ENCODE results near the gene MUCL3. TPM values are rescaled to one million over a fixed set of nuclear protein-coding genes. Genes with fewer than 3 reads are reported as not detected.

The MUCL3 gene
- total and polyA plus RNA-seq, 2 of the 8 experiments (the other 6 are each of a cell fraction or from before 2014, with no cell fraction given), result 0.15 to 0.37 TPM

- 85% methylated on average over 6 of the region's 6 CpGs; no CpG with 5 or more reads in 1 of the 2 experiments for WGBS, 2 experiments (ENCODE audit: extremely low coverage in 1 of 2, insufficient coverage in 1 of 2, insufficient read length in 1 of 2, insufficient replicate concordance in 2 of 2, low coverage in 1 of 2, low lambda C conversion rate in 2 of 2, missing lambda C conversion rate in 1 of 2)
- Histone ChIP-seq H3K14ac (ENCODE audit: insufficient read length) (no peak overlapping the region), H2BK15ac (ENCODE audit: low read length) (no peak overlapping the region), H3K4me3 (ENCODE audit: extremely low read depth in 1 of 4, insufficient read depth in 2 of 4, low read depth in 3 of 4, low read length in 4 of 4) (no peak overlapping the region), H3K4ac (replicated peaks; ENCODE audit: insufficient read length, low read depth, low read length) (no peak overlapping the region), H3K18ac (ENCODE audit: extremely low read depth, low read length) (no peak overlapping the region), H3K23me2 (ENCODE audit: low read depth, low read length) (0 out of 2 replicates have a peak, but pooled peaks cover 2% of the 10 kb centered on the region), H2BK20ac (ENCODE audit: low read length) (no peak overlapping the region), H3K9me3 (ENCODE audit: insufficient read depth in 2 of 2, low read depth in 1 of 2, low read length in 1 of 2) (no peaks in the 10 kb centered on the region), H3K4me2 (ENCODE audit: insufficient read depth in 1 of 2, low read depth in 2 of 2, low read length in 2 of 2) (no peak overlapping the region), H3K9ac (replicated peaks in 1 of 4; ENCODE audit: extremely low read depth in 1 of 4, low read depth in 3 of 4, low read length in 3 of 4) (no peak overlapping the region), H2AK5ac (ENCODE audit: low read depth, low read length) (no peak overlapping the region), H3K23ac (ENCODE audit: insufficient read length) (no peak overlapping the region), H2BK120ac (replicated peaks; ENCODE audit: low read depth, low read length) (no peak overlapping the region), H3K79me2 (ENCODE audit: control insufficient read depth in 1 of 2, insufficient read depth in 2 of 2, low read length in 2 of 2) (no peaks in the 10 kb centered on the region), H3K56ac (replicated peaks; ENCODE audit: insufficient read length, low read depth, low read length) (no peak overlapping the region), H2AFZ (ENCODE audit: low read length) (no peak overlapping the region), H4K8ac (ENCODE audit: extremely low read depth, insufficient read depth, low read length) (no peak overlapping the region; the same call in 1 of the 2 replicates), H2BK5ac (ENCODE audit: low read depth, low read length) (no peak overlapping the region), H3K27me3 (replicated peaks in 1 of 4; ENCODE audit: control insufficient read depth in 3 of 4, extremely low read depth in 1 of 4, insufficient read depth in 3 of 4, low read length in 3 of 4) (no peaks in the 10 kb centered on the region; a peak in 1 of 7 replicates), H3K36me3 (ENCODE audit: control insufficient read depth in 2 of 4, insufficient read depth in 4 of 4, low read length in 3 of 4) (no peaks in the 10 kb centered on the region), H3K4me1 (replicated peaks in 1 of 4; ENCODE audit: control insufficient read depth in 3 of 4, insufficient read depth in 4 of 4, low read length in 3 of 4) (peaks cover 3 to 8% (median 5%) of the 10 kb centered on the region in 4 experiments), H3K79me1 (ENCODE audit: low read depth, low read length) (no peaks in the 10 kb centered on the region), H2BK12ac (ENCODE audit: low read depth, low read length) (no peak overlapping the region), H4K20me1 (replicated peaks in 1 of 2; ENCODE audit: control insufficient read depth in 1 of 2, insufficient read depth in 2 of 2, low read length in 2 of 2) (no peaks in the 10 kb centered on the region), H4K91ac (replicated peaks; ENCODE audit: insufficient read length, low read length) (no peak overlapping the region), H4K5ac (ENCODE audit: insufficient read length, low read depth, low read length) (no peak overlapping the region), H3K27ac (ENCODE audit: low read depth, low read length) (no peak overlapping the region)
- no peak for DNase-seq (ENCODE audit: low read depth in 1 of 2, low spot score in 2 of 2)
- ChIA-PET CTCF (ENCODE audit: partially characterized antibody) (interaction anchor here (0.9 to 6.5 kb wide), 5 partner anchors 11 to 147 kb away, joined by 3 to 52 read pairs (median 4); partner anchors contain the start of gene VARS2), POLR2A (ENCODE audit: partially characterized antibody) (no interaction called here)
- FAIRE-seq, result no peak
- TF ChIP-seq MAX (IDR thresholded peaks at IDR 0.05) (no peak), RAD21 (IDR thresholded peaks at IDR 0.05 in 1 of 2, conservative IDR thresholded peaks at IDR 0.05 in 1 of 2; ENCODE audit: low read depth in 2 of 2, low read length in 2 of 2) (no peak)
Measured at GRCh38 chr6:30937265-30937664, 3.5 kb upstream of the MUCL3 start.

Measured in H1 (cell line).